SH-SY5Y (cell line): ENCODE measurements around the gene PLCB4.

Source experiments
- GATA2 ChIP-seq: IDR thresholded peaks from 2 replicates; pipeline ENCODE4 v1.6.1; 2011; ENCODE audit warnings: mild to moderate bottlenecking, low read depth, low read length
- GATA3 ChIP-seq: IDR thresholded peaks from 2 replicates; pipeline ENCODE4 v1.6.1; 2011; ENCODE audit warnings: low read depth, mild to moderate bottlenecking, low read length, moderate library complexity

DNA sequence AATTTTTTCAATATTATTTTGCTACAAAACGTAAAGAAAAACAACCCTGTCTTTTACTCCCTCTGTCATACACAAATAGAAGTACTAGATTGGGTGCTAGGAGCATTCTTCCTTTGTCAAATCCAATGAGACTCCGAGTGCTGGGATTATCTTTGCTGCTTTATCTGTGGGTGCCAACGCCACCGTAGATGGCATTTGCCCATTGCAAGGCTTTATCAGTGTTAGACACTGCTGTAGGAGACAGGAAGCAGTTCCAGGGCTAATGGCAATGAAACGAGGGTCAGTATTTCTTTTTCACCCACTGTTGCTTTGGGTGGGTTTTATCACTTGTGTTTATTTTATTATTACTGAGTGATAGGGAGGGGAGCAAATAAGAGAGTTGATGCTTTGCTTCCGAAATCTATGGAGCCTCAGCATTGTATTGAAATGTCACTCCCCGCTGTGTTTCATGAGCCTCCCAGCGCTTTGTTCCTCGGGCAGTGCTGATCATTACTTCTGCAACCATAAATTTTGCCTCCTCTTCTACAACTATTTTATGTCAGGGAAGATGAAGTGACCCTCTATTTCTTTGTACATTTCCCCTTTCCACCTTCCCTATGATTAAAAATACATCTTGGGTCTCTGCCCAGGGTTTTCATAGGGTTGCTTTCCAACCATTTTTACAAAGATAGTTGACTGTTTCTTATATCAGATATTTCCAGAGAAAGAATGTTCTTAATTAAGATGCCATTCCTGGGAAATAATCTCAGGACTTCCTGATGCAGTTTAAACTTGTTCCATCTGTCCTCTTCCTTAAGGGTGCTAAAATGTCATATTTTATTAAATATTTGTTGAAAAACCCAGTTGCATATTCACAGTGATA is 358.8 kb downstream of the PLCB4 start:
- no peak for TF ChIP-seq GATA2
- no peak for TF ChIP-seq GATA3
